DND-41 (cell line): Measurements from ENCODE around the gene SUMO2.
"Not testable (repeated sequence)": the region's sequence is repeated elsewhere in the genome, so short reads cannot be mapped to it uniquely, and the experiment has no call there.

Experiments
- ATAC-seq: fragments of 200-7000 bp; cut with Tn5 transposase; 3 replicates; pipeline ENCODE4 v1.9.1; 2021; ENCODE audit warnings: low read depth; ENCODE audit not compliant: insufficient read depth
- DNase-seq: peaks from one replicate; pipeline ENCODE4 v3.0.0-alpha.2; 2020
- H2AFZ ChIP-seq: 2 replicates; pipeline ENCODE4 v1.6.0; 2012; ENCODE audit warnings: low read depth, low read length
- H3K27ac ChIP-seq: 2 replicates; pipeline ENCODE4 v1.5.1; 2012; ENCODE audit warnings: low read length, inconsistent platforms
- H3K27me3 ChIP-seq: fragments of 200-600 bp; sonication (generic); 2 replicates; pipeline ENCODE4 v1.6.0; 2012; ENCODE audit warnings: low read length, mild to moderate bottlenecking, inconsistent platforms; ENCODE audit not compliant: insufficient read depth, poor library complexity
- H3K36me3 ChIP-seq: 2 replicates; pipeline ENCODE4 v1.5.1; 2012; ENCODE audit warnings: low read length, inconsistent platforms; ENCODE audit not compliant: insufficient read depth
- H3K4me1 ChIP-seq: 2 replicates; pipeline ENCODE4 v1.5.1; 2012; ENCODE audit warnings: mild to moderate bottlenecking, low read length; ENCODE audit not compliant: insufficient read depth
- H3K4me2 ChIP-seq: 2 replicates; pipeline ENCODE4 v1.6.0; 2012; ENCODE audit warnings: mild to moderate bottlenecking, moderate library complexity, low read length, inconsistent platforms; ENCODE audit not compliant: insufficient read depth
- H3K4me3 ChIP-seq, 2 experiments: fragments of 200-600 bp in 1 of 2; shearing (Covaris generic) in 1 of 2; 2 replicates each; pipeline ENCODE4 v1.5.1; 2012 to 2016; ENCODE audit warnings: inconsistent platforms in 2 of 2, low read length in 2 of 2, mild to moderate bottlenecking in 2 of 2, low read depth in 1 of 2, moderate library complexity in 1 of 2
- H3K79me2 ChIP-seq: 2 replicates; pipeline ENCODE4 v1.6.0; 2012; ENCODE audit warnings: low read length, inconsistent platforms; ENCODE audit not compliant: insufficient read depth
- H3K9ac ChIP-seq: 2 replicates; pipeline ENCODE4 v1.6.0; 2012; ENCODE audit warnings: low read depth, mild to moderate bottlenecking, inconsistent platforms, low read length, moderate library complexity
- H3K9me3 ChIP-seq: 2 replicates; pipeline ENCODE4 v1.5.1; 2012; ENCODE audit warnings: low read length, moderate library complexity, mild to moderate bottlenecking, inconsistent platforms; ENCODE audit not compliant: insufficient read depth, severe bottlenecking
- H4K20me1 ChIP-seq: 2 replicates; pipeline ENCODE4 v1.6.0; 2012; ENCODE audit warnings: low read length; ENCODE audit not compliant: insufficient read depth
- CTCF ChIP-seq: IDR thresholded peaks from 2 replicates; pipeline ENCODE4 v1.5.1; 2012; ENCODE audit warnings: borderline replicate concordance, low read length, moderate library complexity, mild to moderate bottlenecking; ENCODE audit not compliant: poor library complexity, severe bottlenecking; ENCODE audit errors: extremely low read depth
- EZH2 ChIP-seq: IDR thresholded peaks from 3 replicates; pipeline ENCODE4 v1.6.1; 2012; ENCODE audit warnings: borderline replicate concordance, low read depth, mild to moderate bottlenecking, moderate library complexity, low read length, inconsistent platforms; ENCODE audit not compliant: severe bottlenecking

The SUMO2 gene

DNA sequence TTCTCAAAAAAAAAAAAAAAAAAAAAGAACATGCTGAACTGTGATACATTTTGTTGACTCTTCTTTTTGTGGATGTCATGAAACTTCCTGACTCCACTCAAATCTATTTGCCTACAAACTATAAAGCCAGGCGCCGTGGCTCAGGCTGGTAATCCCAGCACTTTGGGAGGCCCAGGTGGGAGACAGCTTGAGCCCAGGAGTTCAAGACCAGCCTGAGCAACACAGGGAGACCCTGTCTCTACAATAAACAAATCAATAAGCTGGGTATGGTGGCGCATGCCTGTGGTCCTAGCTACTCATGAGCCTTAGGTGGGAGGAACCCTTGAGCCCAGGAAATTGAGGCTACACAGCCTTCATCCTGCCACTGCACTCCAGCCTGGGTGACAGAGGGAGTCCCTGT, 49.8 kb downstream of the SUMO2 start:
- no peak for DNase-seq
- H3K27ac ChIP-seq = peak overlapping the region; percentile 16; the same call in 1 of the 2 replicates

DNA sequence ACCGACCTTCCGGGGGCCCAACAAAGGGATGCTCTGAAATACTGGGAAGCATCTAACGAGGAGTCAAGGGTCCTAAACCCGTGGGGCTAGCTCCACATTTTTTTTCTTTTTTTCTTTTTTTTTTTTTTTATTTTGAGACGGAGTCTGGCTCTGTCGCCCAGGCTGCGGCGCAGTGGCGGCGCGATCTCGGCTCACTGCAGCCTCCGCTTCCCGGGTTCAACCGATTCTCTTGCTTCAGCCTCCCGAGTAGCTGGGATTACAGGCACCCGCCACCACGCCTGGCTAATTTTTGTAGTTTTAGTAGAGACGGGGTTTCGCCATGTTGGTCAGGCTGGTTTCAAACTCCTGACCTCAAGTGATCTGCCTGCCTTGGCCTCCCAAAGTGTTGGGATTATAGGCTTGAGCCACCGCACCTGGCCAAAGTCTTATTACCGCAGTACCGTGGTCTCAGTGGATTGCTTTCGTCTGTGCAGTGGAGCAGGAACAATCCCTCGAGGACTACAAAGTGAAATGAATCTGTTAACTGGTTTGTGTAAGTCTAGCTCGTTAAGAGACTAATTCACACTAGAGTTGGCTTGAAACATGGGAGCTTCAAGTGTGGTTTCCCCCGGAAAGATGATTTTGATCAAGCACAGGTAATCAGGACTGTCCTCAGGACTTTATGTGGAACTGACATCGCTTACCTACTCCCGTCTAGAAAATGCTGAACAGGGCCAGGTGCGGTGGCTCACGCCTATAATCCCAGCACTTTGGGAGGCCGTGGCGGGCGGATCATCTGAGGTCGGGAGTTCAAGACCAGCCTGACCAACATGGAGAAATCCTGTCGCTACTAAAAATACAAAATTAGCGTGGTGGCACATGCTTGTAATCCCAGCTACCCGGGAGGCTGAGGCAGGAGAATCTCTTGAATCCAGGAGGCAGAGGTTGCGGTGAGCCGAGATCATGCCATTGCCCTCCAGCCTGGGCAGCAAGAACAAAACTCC, 50.5 kb downstream of the SUMO2 start:
- H3K36me3 ChIP-seq = peaks cover 41% of the 10 kb centered on the region
- H3K27me3 ChIP-seq, DNase-seq, H3K9me3 ChIP-seq, ATAC-seq: not testable (repeated sequence)
- peak overlapping the region; percentile 83 for H3K4me2 ChIP-seq
- H3K4me3 ChIP-seq = peak overlapping the region; percentile 34 to 92; a peak in 3 of 4 replicates
- peaks cover 16% of the 10 kb centered on the region for H4K20me1 ChIP-seq
- peaks cover 34% of the 10 kb centered on the region for H3K4me1 ChIP-seq
- H3K27ac ChIP-seq = peak overlapping the region; percentile 87
- peak overlapping the region; percentile 67 for H3K9ac ChIP-seq
- H2AFZ ChIP-seq = peak overlapping the region; percentile 99
- H3K79me2 ChIP-seq = peaks cover 33% of the 10 kb centered on the region

More for the DNA sequence above, 49.8 kb downstream of the SUMO2 start:
- Histone ChIP-seq H3K79me2 (peaks cover 35% of the 10 kb centered on the region), H3K27me3 (no peaks in the 10 kb centered on the region), H3K9ac (no peak overlapping the region), H3K4me2 (no peak overlapping the region), H3K9me3 (no peaks in the 10 kb centered on the region), H3K36me3 (peaks cover 45% of the 10 kb centered on the region), H3K4me1 (peaks cover 34% of the 10 kb centered on the region), H4K20me1 (peaks cover 16% of the 10 kb centered on the region), H3K4me3 (no peak overlapping the region), H2AFZ (no peak overlapping the region)
- TF ChIP-seq EZH2 = no peak
- TF ChIP-seq CTCF = no peak
- no peak for ATAC-seq

- H3K4me1 ChIP-seq = peaks cover 34% of the 10 kb centered on the region
- H3K9ac ChIP-seq = peak within 1 kb of the TSS; percentile 67
- no peaks in the 10 kb centered on the region for H3K9me3 ChIP-seq
- peaks cover 37% of the 10 kb centered on the region for H3K36me3 ChIP-seq
- H4K20me1 ChIP-seq = peaks cover 16% of the 10 kb centered on the region
- peak within 1 kb of the TSS; percentile 99 for H2AFZ ChIP-seq
- ATAC-seq (peak; percentile 81), DNase-seq (peak; percentile 76)
- peak within 1 kb of the TSS; percentile 34 to 92 for H3K4me3 ChIP-seq
- H3K79me2 ChIP-seq = peaks cover 30% of the 10 kb centered on the region
- peak within 1 kb of the TSS; percentile 87 for H3K27ac ChIP-seq
- no peaks in the 10 kb centered on the region for H3K27me3 ChIP-seq
- peak; percentile 81 for TF ChIP-seq CTCF
- no peak for TF ChIP-seq EZH2
- peak within 1 kb of the TSS; percentile 83 for H3K4me2 ChIP-seq
These were observed 51.3 kb downstream of the SUMO2 start, which contains the start of gene NT5C for GRCh38 chr17:75131278-75132017. Gene NT5C (minus strand): TSS chr17:75131742. CDS start chr17:75131707, 35 bp downstream.
